ENCODE results near the gene ARRB2. TPM values are rescaled to one million over a fixed set of nuclear protein-coding genes. Genes with fewer than 3 reads are reported as not detected.
"Not testable (repeated sequence)": the region's sequence is repeated elsewhere in the genome, so short reads cannot be mapped to it uniquely, and the experiment has no call there.

The ARRB2 gene
- total and polyA plus RNA-seq, 2 experiments from 2014 or later = 3.7 to 4.1 TPM

GRCh38 chr17:4708436-4708835 is 2.0 kb upstream of the ARRB2 start:
- Histone ChIP-seq H3K9me3 (ENCODE audit: low read depth) (no peaks in the 10 kb centered on the region), H2AFZ (no peak overlapping the region), H3K9ac (no peak overlapping the region), H3K9me2 (ENCODE audit: insufficient read depth) (no peaks in the 10 kb centered on the region), H3K4me1 (ENCODE audit: insufficient read depth) (no peaks in the 10 kb centered on the region), H3K4me3 (no peak overlapping the region), H3K4me2 (ENCODE audit: unreplicated experiment) (no peak overlapping the region), H3K27ac (no peak overlapping the region), H3K27me3 (replicated peaks; ENCODE audit: insufficient read depth) (no peaks in the 10 kb centered on the region), H4K20me1 (ENCODE audit: insufficient read depth) (no peaks in the 10 kb centered on the region), H3K79me2 (ENCODE audit: insufficient read depth) (peaks cover 10% of the 10 kb centered on the region), H3F3A (ENCODE audit: insufficient read depth) (no peaks in the 10 kb centered on the region), H3K36me3 (ENCODE audit: low read depth) (no peaks in the 10 kb centered on the region)
- WGBS, 2 experiments (ENCODE audit: low coverage in 1 of 2, low lambda C conversion rate in 2 of 2, missing lambda C conversion rate in 2 of 2) = 71 to 72% methylated on average over 8 of the region's 8 CpGs
- DNase-seq = no peak
- no peak for TF ChIP-seq EZH2 (IDR thresholded peaks at IDR 0.05; ENCODE audit: insufficient read depth, poor library complexity, severe bottlenecking)
- no peak for TF ChIP-seq EZH2phosphoT487 (IDR thresholded peaks at IDR 0.05; ENCODE audit: insufficient read depth, low read depth)
- in situ Hi-C loops (cut with MboI) = no loop called here

GRCh38 chr17:4710693-4711634 is 532 bp downstream of the ARRB2 start:
- Histone ChIP-seq H3K9me3 (ENCODE audit: low read depth) (no peaks in the 10 kb centered on the region), H3K9me2 (ENCODE audit: insufficient read depth) (no peaks in the 10 kb centered on the region), H4K20me1 (ENCODE audit: insufficient read depth) (no peaks in the 10 kb centered on the region), H3K4me1 (ENCODE audit: insufficient read depth) (no peaks in the 10 kb centered on the region), H3K27me3 (replicated peaks; ENCODE audit: insufficient read depth) (no peaks in the 10 kb centered on the region), H3K9ac (peak overlapping the region; percentile 78), H3K27ac (peak overlapping the region; percentile 29; the same call in 1 of the 2 replicates), H2AFZ (peak overlapping the region; percentile 86), H3F3A (ENCODE audit: insufficient read depth) (no peaks in the 10 kb centered on the region), H3K79me2 (ENCODE audit: insufficient read depth) (no peaks in the 10 kb centered on the region), H3K4me3 (peak overlapping the region; percentile 80), H3K36me3 (ENCODE audit: low read depth) (no peaks in the 10 kb centered on the region), H3K4me2 (ENCODE audit: unreplicated experiment) (peak overlapping the region; percentile 69)
- in situ Hi-C loops (cut with MboI) = loop anchor here (10.0 kb wide), 1 partner anchor 184 kb away; the partner anchor contains the start of gene C17orf107
- WGBS, 2 experiments (ENCODE audit: low coverage in 1 of 2, low lambda C conversion rate in 2 of 2, missing lambda C conversion rate in 2 of 2) = 14 to 29% methylated on average over 21 to 57 of the region's 57 CpGs
- DNase-seq = peak; percentile 21
- TF ChIP-seq EZH2 (IDR thresholded peaks at IDR 0.05; ENCODE audit: insufficient read depth, poor library complexity, severe bottlenecking) (no peak), EZH2phosphoT487 (IDR thresholded peaks at IDR 0.05; ENCODE audit: insufficient read depth, low read depth) (no peak)

- no peaks in the 10 kb centered on the region for H3K4me1 ChIP-seq (ENCODE audit: insufficient read depth)
- no peaks in the 10 kb centered on the region for H3K36me3 ChIP-seq (ENCODE audit: low read depth)
- TF ChIP-seq EZH2phosphoT487 (IDR thresholded peaks at IDR 0.05; ENCODE audit: insufficient read depth, low read depth) = no peak
- H3K27me3 ChIP-seq (replicated peaks; ENCODE audit: insufficient read depth) = no peaks in the 10 kb centered on the region
- H3K9ac ChIP-seq = no peak overlapping the region
- H3K9me3 ChIP-seq (ENCODE audit: low read depth) = no peaks in the 10 kb centered on the region
- no peaks in the 10 kb centered on the region for H4K20me1 ChIP-seq (ENCODE audit: insufficient read depth)
- in situ Hi-C loops (cut with MboI) = loop anchor here (10.0 kb wide), 1 partner anchor 183 kb away; the partner anchor contains the start of gene C17orf107
- H3K4me3 ChIP-seq = no peak overlapping the region
- DNase-seq = no peak
- H3F3A ChIP-seq (ENCODE audit: insufficient read depth) = no peaks in the 10 kb centered on the region
- no peak overlapping the region for H3K27ac ChIP-seq
- 71 to 72% methylated on average over 6 of the region's 6 CpGs for WGBS, 2 experiments (ENCODE audit: low coverage in 1 of 2, low lambda C conversion rate in 2 of 2, missing lambda C conversion rate in 2 of 2)
- no peak overlapping the region for H3K4me2 ChIP-seq (ENCODE audit: unreplicated experiment)
- no peaks in the 10 kb centered on the region for H3K79me2 ChIP-seq (ENCODE audit: insufficient read depth)
- H2AFZ ChIP-seq = no peak overlapping the region
- no peaks in the 10 kb centered on the region for H3K9me2 ChIP-seq (ENCODE audit: insufficient read depth)
Observed at GRCh38 chr17:4711661-4712181, 1.3 kb downstream of the ARRB2 start.

- Histone ChIP-seq H3K27ac (no peak overlapping the region), H3K9ac (no peak overlapping the region), H3K9me2 (ENCODE audit: insufficient read depth) (no peaks in the 10 kb centered on the region), H3K4me3 (no peak overlapping the region), H3K4me1 (ENCODE audit: insufficient read depth) (no peaks in the 10 kb centered on the region), H3K36me3 (ENCODE audit: low read depth) (no peaks in the 10 kb centered on the region), H3K9me3 (ENCODE audit: low read depth) (no peaks in the 10 kb centered on the region), H2AFZ (no peak overlapping the region), H3K27me3 (replicated peaks; ENCODE audit: insufficient read depth) (no peaks in the 10 kb centered on the region), H3F3A (ENCODE audit: insufficient read depth) (no peaks in the 10 kb centered on the region), H3K79me2 (ENCODE audit: insufficient read depth) (no peaks in the 10 kb centered on the region), H4K20me1 (ENCODE audit: insufficient read depth) (no peaks in the 10 kb centered on the region), H3K4me2 (ENCODE audit: unreplicated experiment) (no peak overlapping the region)
- in situ Hi-C loops (cut with MboI) = loop anchor here (10.0 kb wide), 1 partner anchor 182 kb away; the partner anchor contains the start of gene C17orf107
- 90 to 94% methylated on average over 3 of the region's 3 CpGs for WGBS, 2 experiments (ENCODE audit: low coverage in 1 of 2, low lambda C conversion rate in 2 of 2, missing lambda C conversion rate in 2 of 2)
- TF ChIP-seq EZH2phosphoT487 (IDR thresholded peaks at IDR 0.05; ENCODE audit: insufficient read depth, low read depth) (no peak), EZH2 (IDR thresholded peaks at IDR 0.05; ENCODE audit: insufficient read depth, poor library complexity, severe bottlenecking) (no peak)
- DNase-seq = no peak
Observed at GRCh38 chr17:4712526-4712925, 2.1 kb downstream of the ARRB2 start.

- not testable (repeated sequence) for H3K36me3 ChIP-seq (ENCODE audit: low read depth); H3K9me2 ChIP-seq (ENCODE audit: insufficient read depth); H3K9ac ChIP-seq; H3K4me3 ChIP-seq; H3K4me2 ChIP-seq (ENCODE audit: unreplicated experiment); H3K79me2 ChIP-seq (ENCODE audit: insufficient read depth); DNase-seq; H3K4me1 ChIP-seq (ENCODE audit: insufficient read depth); H3K27me3 ChIP-seq (replicated peaks; ENCODE audit: insufficient read depth); H3K9me3 ChIP-seq (ENCODE audit: low read depth); H4K20me1 ChIP-seq (ENCODE audit: insufficient read depth); H3F3A ChIP-seq (ENCODE audit: insufficient read depth); H2AFZ ChIP-seq; H3K27ac ChIP-seq
- in situ Hi-C loops (cut with MboI) = loop anchor here (10.0 kb wide), 1 partner anchor 180 kb away; the partner anchor contains the start of gene C17orf107
- 71 to 72% methylated on average over 6 to 13 of the region's 15 CpGs for WGBS, 2 experiments (ENCODE audit: low coverage in 1 of 2, low lambda C conversion rate in 2 of 2, missing lambda C conversion rate in 2 of 2)
Observed at GRCh38 chr17:4714340-4715062, 4.1 kb downstream of the ARRB2 start.
